Liver (tissue), 3 donors: ENCODE results near the gene FAM3B.

Source experiments
- REST ChIP-seq: IDR thresholded peaks from 2 replicates; pipeline ENCODE4 v1.6.1; 2016; ENCODE audit warnings: antibody characterized with exemption, mild to moderate bottlenecking
- RXRA ChIP-seq, 2 donors: IDR thresholded peaks; 2 replicates each; pipeline ENCODE4 v1.6.1; 2017 to 2018; ENCODE audit warnings: antibody characterized with exemption in 2 of 2, mild to moderate bottlenecking in 1 of 2
- SP1 ChIP-seq: IDR thresholded peaks from 2 replicates; pipeline ENCODE4 v1.6.1; 2018; ENCODE audit warnings: antibody characterized with exemption, mild to moderate bottlenecking
- TAF1 ChIP-seq: conservative IDR thresholded peaks from 2 replicates; pipeline ENCODE4 v1.6.1; 2016; ENCODE audit warnings: antibody characterized with exemption, mild to moderate bottlenecking
- ZBTB33 ChIP-seq: IDR thresholded peaks from 2 replicates; pipeline ENCODE4 v1.6.1; 2016; ENCODE audit warnings: antibody characterized with exemption
- TF ChIP-seq, protein P1 (sequence below): fragments of 150-350 bp; IDR thresholded peaks from 2 replicates; pipeline ENCODE4 v1.5.1; 2017; ENCODE audit warnings: improper control_type of control experiment, low read depth, low read length; ENCODE audit not compliant: missing input control
- TF ChIP-seq, protein P2 (sequence below): IDR thresholded peaks from 2 replicates; pipeline ENCODE4 v1.6.1; 2016; ENCODE audit warnings: antibody characterized with exemption
- donor health status: healthy.
- donor health status: healthy.

DNA sequence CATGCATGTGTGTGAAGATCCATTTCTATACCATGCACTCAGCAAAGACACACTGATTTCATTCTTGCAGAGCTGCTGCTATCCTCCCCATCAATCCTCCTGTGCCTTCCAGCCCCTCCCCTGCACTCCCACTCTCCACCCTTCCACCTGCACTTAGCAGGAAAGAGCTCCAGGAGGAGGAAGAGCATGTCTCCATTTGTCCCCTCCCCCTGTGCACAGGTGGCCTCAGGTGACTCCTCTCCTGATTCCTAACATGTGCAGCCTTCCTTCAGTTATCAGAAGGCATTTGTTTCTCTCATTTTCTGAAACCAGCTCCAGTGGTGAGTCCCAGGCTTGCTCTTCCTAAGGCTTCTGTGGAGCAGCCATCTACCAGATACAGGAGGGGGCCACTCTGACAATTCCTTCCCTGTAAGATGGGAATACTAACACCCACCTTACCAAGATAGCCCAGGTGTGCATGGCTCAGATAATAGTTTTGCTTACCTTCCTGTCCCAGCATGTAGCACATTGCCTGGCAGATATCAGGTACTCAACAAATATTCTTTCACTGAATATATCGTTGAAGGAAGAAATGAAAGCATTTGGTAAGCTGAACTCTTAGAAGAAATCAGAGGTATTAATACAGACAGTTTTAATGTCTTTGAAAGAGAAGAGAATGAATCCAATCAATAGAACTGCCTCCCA, 21.9 kb upstream of the FAM3B start:
- TF ChIP-seq, protein P1, sequence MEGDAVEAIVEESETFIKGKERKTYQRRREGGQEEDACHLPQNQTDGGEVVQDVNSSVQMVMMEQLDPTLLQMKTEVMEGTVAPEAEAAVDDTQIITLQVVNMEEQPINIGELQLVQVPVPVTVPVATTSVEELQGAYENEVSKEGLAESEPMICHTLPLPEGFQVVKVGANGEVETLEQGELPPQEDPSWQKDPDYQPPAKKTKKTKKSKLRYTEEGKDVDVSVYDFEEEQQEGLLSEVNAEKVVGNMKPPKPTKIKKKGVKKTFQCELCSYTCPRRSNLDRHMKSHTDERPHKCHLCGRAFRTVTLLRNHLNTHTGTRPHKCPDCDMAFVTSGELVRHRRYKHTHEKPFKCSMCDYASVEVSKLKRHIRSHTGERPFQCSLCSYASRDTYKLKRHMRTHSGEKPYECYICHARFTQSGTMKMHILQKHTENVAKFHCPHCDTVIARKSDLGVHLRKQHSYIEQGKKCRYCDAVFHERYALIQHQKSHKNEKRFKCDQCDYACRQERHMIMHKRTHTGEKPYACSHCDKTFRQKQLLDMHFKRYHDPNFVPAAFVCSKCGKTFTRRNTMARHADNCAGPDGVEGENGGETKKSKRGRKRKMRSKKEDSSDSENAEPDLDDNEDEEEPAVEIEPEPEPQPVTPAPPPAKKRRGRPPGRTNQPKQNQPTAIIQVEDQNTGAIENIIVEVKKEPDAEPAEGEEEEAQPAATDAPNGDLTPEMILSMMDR: no peak
- TF ChIP-seq REST: no peak
- TF ChIP-seq SP1: no peak
- no peak for TF ChIP-seq RXRA (IDR thresholded peaks at IDR 0.05)
- no peak for TF ChIP-seq ZBTB33
- TF ChIP-seq, protein P2, sequence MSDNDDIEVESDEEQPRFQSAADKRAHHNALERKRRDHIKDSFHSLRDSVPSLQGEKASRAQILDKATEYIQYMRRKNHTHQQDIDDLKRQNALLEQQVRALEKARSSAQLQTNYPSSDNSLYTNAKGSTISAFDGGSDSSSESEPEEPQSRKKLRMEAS: no peak
- TF ChIP-seq TAF1: no peak
